MM.1S (cell line): ENCODE results near the gene LCN15.
"Not testable (repeated sequence)": the region's sequence is repeated elsewhere in the genome, so short reads cannot be mapped to it uniquely, and the experiment has no call there.

Experiments
- DNase-seq: peaks from one replicate; pipeline ENCODE4 v3.0.0-alpha.2; 2015
- H2AFZ ChIP-seq: fragments of 300-600 bp; sonication (generic); 2 replicates; pipeline ENCODE4 v1.6.0; 2016; ENCODE audit warnings: antibody characterized with exemption, low read length
- H3F3A ChIP-seq: fragments of 300-600 bp; sonication (generic); 2 replicates; pipeline ENCODE4 v1.6.1; 2016; ENCODE audit warnings: mild to moderate bottlenecking, antibody characterized with exemption, low read length, moderate library complexity, mixed read lengths; ENCODE audit not compliant: insufficient read depth
- H3K27ac ChIP-seq: fragments of 300-600 bp; sonication (generic); 2 replicates; pipeline ENCODE4 v1.5.1; 2016; ENCODE audit warnings: mild to moderate bottlenecking, low read length
- H3K27me3 ChIP-seq: fragments of 300-600 bp; sonication (generic); replicated peaks from 2 replicates; pipeline ENCODE4 v1.6.0; 2016; ENCODE audit warnings: low read length; ENCODE audit not compliant: insufficient read depth
- H3K36me3 ChIP-seq: fragments of 300-600 bp; sonication (generic); replicated peaks from 2 replicates; pipeline ENCODE4 v1.6.1; 2016; ENCODE audit warnings: mild to moderate bottlenecking, low read length, mixed read lengths; ENCODE audit not compliant: insufficient read depth
- H3K4me1 ChIP-seq: fragments of 300-600 bp; sonication (generic); 2 replicates; pipeline ENCODE4 v1.6.1; 2016; ENCODE audit warnings: low read length, mixed read lengths
- H3K4me2 ChIP-seq: fragments of 300-600 bp; sonication (generic); 2 replicates; pipeline ENCODE4 v1.6.0; 2016; ENCODE audit warnings: low read depth, low read length
- H3K4me3 ChIP-seq: fragments of 300-600 bp; sonication (generic); 2 replicates; pipeline ENCODE4 v1.5.1; 2016; ENCODE audit warnings: low read length, mixed read lengths
- H3K79me2 ChIP-seq: fragments of 300-600 bp; sonication (generic); 2 replicates; pipeline ENCODE4 v1.6.1; 2016; ENCODE audit warnings: mixed run types, low read length, mixed read lengths
- H3K9ac ChIP-seq: fragments of 300-600 bp; sonication (generic); 2 replicates; pipeline ENCODE4 v1.6.1; 2016; ENCODE audit warnings: low read length, mixed read lengths
- H3K9me2 ChIP-seq: fragments of 300-600 bp; sonication (generic); replicated peaks from 2 replicates; pipeline ENCODE4 v1.6.1; 2016; ENCODE audit warnings: mild to moderate bottlenecking, low read length, mixed read lengths; ENCODE audit not compliant: insufficient read depth
- H3K9me3 ChIP-seq: fragments of 300-600 bp; sonication (generic); replicated peaks from 2 replicates; pipeline ENCODE4 v1.6.1; 2016; ENCODE audit warnings: mild to moderate bottlenecking, low read length, mixed read lengths; ENCODE audit not compliant: insufficient read depth
- H4K20me1 ChIP-seq: fragments of 300-600 bp; sonication (generic); 2 replicates; pipeline ENCODE4 v1.6.1; 2016; ENCODE audit warnings: mild to moderate bottlenecking, low read length, moderate library complexity, mixed read lengths; ENCODE audit not compliant: insufficient read depth
- CTCF ChIP-seq: fragments of 300-600 bp; sonication (generic); IDR thresholded peaks from 2 replicates; pipeline ENCODE4 v1.5.1; 2016; ENCODE audit warnings: antibody characterized with exemption, low read length, mixed read lengths
- EZH2 ChIP-seq: fragments of 300-600 bp; sonication (generic); optimal IDR thresholded peaks from 2 replicates; pipeline ENCODE3; 2017; ENCODE audit warnings: low read depth, mild to moderate bottlenecking, antibody characterized with exemption, low read length, mixed read lengths
- EZH2phosphoT487 ChIP-seq: fragments of 300-600 bp; sonication (generic); IDR thresholded peaks from 2 replicates; pipeline ENCODE4 v1.6.1; 2018; ENCODE audit warnings: antibody characterized with exemption, low read length

Gene LCN15

GRCh38 chr9:136798708-136799078, 34.4 kb upstream of the LCN15 start:
- no peaks in the 10 kb centered on the region for H3K9me3 ChIP-seq
- no peak overlapping the region for H3K27ac ChIP-seq
- no peaks in the 10 kb centered on the region for H3K79me2 ChIP-seq
- H3K4me3 ChIP-seq, result no peak overlapping the region
- DNase-seq, result no peak
- H4K20me1 ChIP-seq, result no peaks in the 10 kb centered on the region
- H2AFZ ChIP-seq, result no peak overlapping the region
- H3K9ac ChIP-seq, result no peak overlapping the region
- TF ChIP-seq CTCF (no peak), EZH2 (no peak), EZH2phosphoT487 (no peak)
- peaks cover 16% of the 10 kb centered on the region for H3K4me1 ChIP-seq
- H3K27me3 ChIP-seq, result no peaks in the 10 kb centered on the region; the same call in 1 of the 2 replicates
- no peak overlapping the region for H3K4me2 ChIP-seq
- peaks cover 18% of the 10 kb centered on the region for H3F3A ChIP-seq
- H3K36me3 ChIP-seq, result no peaks in the 10 kb centered on the region
- H3K9me2 ChIP-seq, result no peaks in the 10 kb centered on the region

GRCh38 chr9:136796775-136797347, 32.5 kb upstream of the LCN15 start:
- H3K27me3 ChIP-seq, H4K20me1 ChIP-seq, H2AFZ ChIP-seq, H3K9ac ChIP-seq, H3K27ac ChIP-seq, H3K9me3 ChIP-seq, H3K4me3 ChIP-seq, DNase-seq, H3K36me3 ChIP-seq, H3K4me2 ChIP-seq, H3K9me2 ChIP-seq: not testable (repeated sequence)
- Histone ChIP-seq H3K79me2 (peaks cover 16% of the 10 kb centered on the region), H3F3A (peaks cover 22% of the 10 kb centered on the region), H3K4me1 (peaks cover 23% of the 10 kb centered on the region)

- H3K27ac ChIP-seq, result peak within 1 kb of the TSS; percentile 29; the same call in 1 of the 2 replicates
- no peak within 1 kb of the TSS for H2AFZ ChIP-seq
- H3K9me2 ChIP-seq, result no peaks in the 10 kb centered on the region
- H4K20me1 ChIP-seq, result no peaks in the 10 kb centered on the region
- H3K36me3 ChIP-seq, result no peaks in the 10 kb centered on the region
- no peaks in the 10 kb centered on the region; the same call in 1 of the 2 replicates for H3K27me3 ChIP-seq
- H3K79me2 ChIP-seq, result peaks cover 18% of the 10 kb centered on the region
- DNase-seq, result no peak
- peaks cover 24% of the 10 kb centered on the region for H3K4me1 ChIP-seq
- H3K9ac ChIP-seq, result no peak within 1 kb of the TSS
- H3F3A ChIP-seq, result peaks cover 18% of the 10 kb centered on the region
- peak within 1 kb of the TSS; percentile 9; the same call in 1 of the 2 replicates for H3K4me2 ChIP-seq
- no peaks in the 10 kb centered on the region for H3K9me3 ChIP-seq
- TF ChIP-seq CTCF, result no peak
- TF ChIP-seq EZH2, result no peak
- TF ChIP-seq EZH2phosphoT487, result no peak
- H3K4me3 ChIP-seq, result no peak within 1 kb of the TSS
Measured at GRCh38 chr9:136796238-136796774, 32.0 kb upstream of the LCN15 start, which contains the start of gene CCDC183. CCDC183 (plus strand) TSS chr9:136796338; CDS start chr9:136796398, 60 bp downstream.

- H3F3A ChIP-seq, result peaks cover 11% of the 10 kb centered on the region; the same call in 1 of the 2 replicates
- H3K27me3 ChIP-seq, result no peaks in the 10 kb centered on the region; the same call in 1 of the 2 replicates
- no peak overlapping the region for H3K4me2 ChIP-seq
- H3K4me3 ChIP-seq, result no peak overlapping the region
- no peak for TF ChIP-seq EZH2phosphoT487
- no peak for TF ChIP-seq EZH2
- TF ChIP-seq CTCF, result no peak
- no peak overlapping the region for H3K9ac ChIP-seq
- no peak overlapping the region for H2AFZ ChIP-seq
- H3K27ac ChIP-seq, result no peak overlapping the region
- peaks cover 27% of the 10 kb centered on the region for H3K4me1 ChIP-seq
- H4K20me1 ChIP-seq, result no peaks in the 10 kb centered on the region
- peaks cover 18% of the 10 kb centered on the region for H3K79me2 ChIP-seq
- H3K9me3 ChIP-seq, result no peaks in the 10 kb centered on the region
- H3K9me2 ChIP-seq, result no peaks in the 10 kb centered on the region
- H3K36me3 ChIP-seq, result no peaks in the 10 kb centered on the region
- no peak for DNase-seq
Measured at GRCh38 chr9:136795000-136795348, 30.7 kb upstream of the LCN15 start.
